HG02588 (cell line): ENCODE data around the gene GULP1.
"Not testable (repeated sequence)": the region's sequence is repeated elsewhere in the genome, so short reads cannot be mapped to it uniquely, and the experiment has no call there.

Source experiments
- ATAC-seq: cut with Tn5 transposase; IDR thresholded peaks from one replicate; pipeline ENCODE4 v1.9.1; 2021; ENCODE audit warnings: mild to moderate bottlenecking, moderate library complexity; ENCODE audit not compliant: unreplicated experiment

The GULP1 gene

DNA sequence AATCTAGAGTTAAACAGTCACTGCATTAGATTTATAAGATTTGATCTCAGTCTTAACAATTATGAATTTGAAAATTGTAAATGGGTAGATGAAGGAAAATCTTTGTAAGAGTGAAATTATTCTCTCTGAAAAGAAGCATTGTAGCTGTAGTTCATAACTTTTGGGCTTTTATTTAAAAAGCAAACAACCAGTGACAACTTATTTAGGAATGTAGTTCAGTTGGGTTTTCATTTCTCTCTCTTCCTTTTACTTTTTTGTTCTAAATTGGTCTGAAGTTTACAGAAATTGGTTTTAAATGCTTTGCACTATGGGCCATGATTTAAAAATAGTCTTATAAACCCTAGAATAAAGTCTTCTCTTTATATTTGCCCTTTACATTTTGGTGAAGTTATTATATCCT, 296.6 kb downstream of the GULP1 start:
- no peak for ATAC-seq

- ATAC-seq: no peak
Measured at GRCh38 chr2:188596054-188596453, 304.4 kb downstream of the GULP1 start.

GRCh38 chr2:188598551-188598950, 306.9 kb downstream of the GULP1 start:
- no peak for ATAC-seq

DNA sequence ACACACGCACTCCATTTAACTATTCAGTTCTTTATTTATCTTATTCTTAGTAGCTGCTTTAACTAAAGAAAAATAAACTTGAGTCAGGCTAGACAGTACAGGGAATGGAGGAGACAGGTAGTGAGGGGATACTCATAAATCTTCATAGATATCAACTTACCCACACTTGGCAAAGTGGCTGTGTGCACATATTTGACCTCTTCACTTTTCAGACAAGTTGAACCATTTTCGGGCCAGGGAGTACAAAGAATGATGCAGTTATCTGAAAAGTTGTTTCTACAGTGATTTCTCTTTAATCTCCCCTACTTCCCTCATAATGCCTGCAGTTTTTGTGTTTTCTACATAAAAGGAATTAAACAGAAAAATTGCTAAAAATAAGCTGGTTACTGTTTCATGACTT, 307.5 kb downstream of the GULP1 start:
- no peak for ATAC-seq

- no peak for ATAC-seq
Measured at GRCh38 chr2:188600536-188601210, 309.0 kb downstream of the GULP1 start.

DNA sequence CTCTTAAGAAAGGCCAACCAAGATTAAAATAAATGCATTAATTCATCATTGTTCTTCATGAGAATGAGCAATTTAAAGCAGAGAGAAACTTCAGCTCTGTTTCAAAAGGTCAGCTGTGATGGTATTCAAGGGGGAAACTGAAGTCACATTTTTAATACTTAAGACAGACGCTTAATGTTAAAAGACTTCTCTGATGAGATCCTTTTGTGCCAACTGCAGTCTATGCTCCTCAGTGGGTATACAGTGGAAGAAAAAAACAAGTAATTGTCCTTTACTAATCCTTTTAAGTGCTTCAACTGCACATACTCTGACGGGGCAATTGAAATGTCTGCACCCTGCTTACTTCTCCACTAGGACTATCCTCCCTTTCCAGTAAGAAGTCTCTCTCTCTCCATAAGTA, 309.7 kb downstream of the GULP1 start:
- ATAC-seq: no peak

- no peak for ATAC-seq
Measured at GRCh38 chr2:188601927-188602326, 310.3 kb downstream of the GULP1 start.

GRCh38 chr2:188604579-188604978, 312.9 kb downstream of the GULP1 start:
- no peak for ATAC-seq

- not testable (repeated sequence) for ATAC-seq
Measured at GRCh38 chr2:188605609-188606584, 314.2 kb downstream of the GULP1 start.

DNA sequence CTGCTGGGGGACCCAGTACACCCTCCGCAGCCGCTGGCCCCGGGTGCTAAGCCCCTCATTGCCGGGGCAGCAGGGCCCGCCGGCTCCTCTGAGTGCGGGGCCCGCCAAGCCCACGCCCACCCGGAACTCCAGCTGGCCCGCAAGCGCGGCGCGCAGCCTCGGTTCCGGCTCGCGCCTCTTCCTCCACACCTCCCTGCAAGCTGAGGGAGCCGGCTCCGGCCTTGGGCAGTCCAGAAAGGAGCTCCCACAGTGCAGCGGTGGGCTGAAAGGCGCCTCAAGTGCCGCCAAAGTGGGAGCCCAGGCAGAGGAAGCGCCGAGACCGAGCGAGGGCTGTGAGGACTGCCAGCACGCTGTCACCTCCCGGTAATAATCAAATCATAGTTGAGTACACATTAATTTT, 314.9 kb downstream of the GULP1 start:
- ATAC-seq: not testable (repeated sequence)

DNA sequence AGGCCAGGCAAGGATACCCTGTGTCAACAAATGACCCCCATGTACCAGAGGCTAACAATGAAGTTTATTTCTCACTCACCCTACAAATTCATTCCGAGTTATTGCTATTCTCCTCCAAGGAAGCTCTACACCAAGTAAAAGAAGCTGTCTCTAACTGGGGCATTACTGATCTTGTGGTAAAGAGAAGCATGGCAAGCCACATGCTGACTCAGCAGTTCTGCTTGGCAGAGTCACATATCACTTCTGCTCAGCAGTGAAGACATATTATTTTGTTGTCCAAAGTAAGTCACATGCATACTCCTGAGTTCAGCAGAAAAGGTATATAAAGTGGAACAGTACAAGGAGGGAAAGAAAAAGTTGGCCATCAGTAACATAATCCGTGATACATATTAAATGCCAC, 315.8 kb downstream of the GULP1 start:
- no peak for ATAC-seq

- ATAC-seq: no peak
Measured at GRCh38 chr2:188609321-188610049, 317.8 kb downstream of the GULP1 start.

GRCh38 chr2:188610050-188610444, 318.4 kb downstream of the GULP1 start:
- ATAC-seq: no peak

DNA sequence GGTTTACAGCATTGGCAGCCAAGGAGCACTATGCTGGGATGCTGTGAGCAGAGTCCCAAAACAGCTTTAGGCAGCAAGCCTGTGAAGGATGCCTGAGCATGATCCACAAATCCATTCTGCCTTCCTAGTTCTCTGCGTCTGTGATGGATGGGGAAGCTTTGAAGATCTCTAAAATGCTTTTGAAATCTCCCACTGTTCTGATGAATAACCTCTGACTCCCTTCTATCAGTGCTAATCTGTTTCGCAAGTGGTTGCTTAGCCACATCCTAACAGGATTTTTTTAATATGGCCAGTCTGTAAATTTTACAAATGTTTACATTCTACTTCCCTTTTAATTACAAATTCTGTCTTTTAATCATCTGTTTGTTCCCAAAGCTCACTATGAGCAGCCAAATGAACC, 319.2 kb downstream of the GULP1 start:
- ATAC-seq: no peak

- ATAC-seq: no peak
Measured at GRCh38 chr2:188619146-188619545, 327.5 kb downstream of the GULP1 start.

DNA sequence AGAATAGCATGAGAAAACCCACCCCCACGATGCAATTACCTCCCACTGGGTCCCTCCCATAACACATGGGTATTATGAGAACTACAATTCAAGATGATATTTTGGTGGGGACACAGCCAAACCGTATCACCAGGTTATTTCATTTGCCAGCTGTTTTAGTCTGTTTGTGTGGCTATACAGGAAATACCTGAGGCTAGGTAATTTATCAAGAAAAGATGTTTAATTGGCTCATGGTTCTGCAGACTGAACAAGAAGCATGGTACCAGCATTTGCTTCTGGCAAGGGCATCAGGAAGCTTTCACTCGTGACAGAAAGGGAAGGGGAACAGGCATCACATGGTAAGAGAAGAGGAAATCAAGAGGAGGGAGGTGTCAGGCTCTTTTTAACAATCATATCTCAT, 329.2 kb downstream of the GULP1 start:
- no peak for ATAC-seq

DNA sequence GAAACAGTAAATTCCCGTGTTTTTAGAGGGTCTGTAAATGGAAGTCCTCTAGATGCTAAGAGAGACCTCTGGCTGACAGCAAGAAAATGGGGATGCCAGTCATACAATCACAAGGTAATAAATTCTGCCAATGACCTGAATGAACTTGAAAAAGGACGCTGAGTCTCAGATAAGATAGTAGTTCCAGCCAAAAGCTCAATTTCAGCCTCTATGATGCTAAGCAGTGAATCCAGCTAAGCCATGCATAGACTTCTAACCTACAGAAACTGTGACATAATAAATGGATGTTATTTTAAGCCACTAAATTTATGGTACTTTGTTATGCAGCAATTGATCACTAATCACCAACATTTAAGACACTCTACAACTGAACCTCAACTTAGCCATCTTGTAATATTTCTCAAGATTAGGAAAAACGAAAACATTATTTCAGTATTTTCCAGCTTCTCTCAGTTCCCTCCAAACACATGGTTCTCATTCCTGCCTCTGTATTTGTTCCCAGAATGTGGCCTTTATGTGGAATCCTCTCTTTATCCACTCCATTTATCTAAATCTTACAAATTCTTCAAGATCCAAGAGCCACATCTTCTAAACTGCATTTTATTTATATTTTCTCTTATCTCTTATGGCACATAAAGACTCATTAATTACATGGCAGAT, 331.1 kb downstream of the GULP1 start:
- no peak for ATAC-seq

DNA sequence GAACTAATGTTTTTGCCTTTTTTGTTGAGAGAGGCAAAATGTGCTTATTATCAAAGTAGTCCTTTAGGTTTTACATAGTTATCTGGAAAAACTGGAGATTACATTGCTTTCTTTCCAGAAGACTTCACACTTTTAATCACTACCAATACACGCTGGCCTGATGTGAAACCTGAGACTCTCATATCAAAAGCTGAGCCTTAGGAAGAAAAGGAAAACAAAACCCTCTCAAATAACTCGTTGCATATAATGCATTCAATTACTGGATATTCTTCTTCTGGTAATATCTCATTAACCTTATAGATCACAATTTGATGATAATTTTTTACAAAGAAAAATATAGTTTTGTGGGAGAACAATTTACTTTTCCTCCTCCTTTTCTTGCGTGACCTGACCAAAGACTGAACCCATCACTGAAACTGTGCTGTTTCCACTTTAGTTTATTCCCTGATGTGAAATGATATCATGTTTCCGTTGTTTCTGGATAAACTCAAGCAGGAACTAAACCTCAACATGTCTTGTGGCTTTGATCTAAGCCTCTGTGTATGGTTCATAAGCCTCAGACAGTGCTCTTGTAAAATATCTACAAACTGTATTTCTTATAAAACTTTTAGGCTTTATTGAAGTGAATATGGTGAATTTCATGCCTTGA, 332.4 kb downstream of the GULP1 start:
- ATAC-seq: no peak

- ATAC-seq: no peak
Measured at GRCh38 chr2:188627471-188627870, 335.8 kb downstream of the GULP1 start.

- ATAC-seq: no peak
Measured at GRCh38 chr2:188628989-188629752, 337.5 kb downstream of the GULP1 start.
